Left forelimb (tissue), 1 donor: ENCODE results near the gene NEUROG2.
"Not testable (repeated sequence)": the region's sequence is repeated elsewhere in the genome, so short reads cannot be mapped to it uniquely, and the experiment has no call there.

ENCODE experiments used
- DNase-seq: peaks from one replicate; pipeline ENCODE4 v3.0.0-alpha.2; 2018; ENCODE audit warnings: low spot score

NEUROG2 gene

DNA sequence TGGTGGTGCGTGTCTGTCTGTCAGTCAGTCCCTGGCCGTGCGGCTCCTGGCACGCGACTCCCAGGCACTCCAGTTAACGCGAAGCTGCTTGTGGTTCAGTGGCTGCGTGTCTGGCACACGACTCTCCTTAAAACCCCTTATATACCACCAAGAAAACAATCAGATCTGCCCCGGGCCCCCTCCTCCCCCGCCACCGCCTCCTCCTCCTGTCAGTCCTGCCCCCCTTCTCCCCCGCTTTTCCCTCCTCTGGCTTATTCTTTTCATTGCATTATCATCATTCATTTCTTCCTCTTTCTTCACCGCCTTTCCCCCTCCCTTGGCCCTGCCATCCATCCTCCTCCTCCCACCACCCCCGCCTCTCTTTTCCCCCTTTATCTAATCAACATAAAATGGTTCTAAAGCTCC, at the start of gene NEUROG2:
NEUROG2 (minus strand) TSS at position 115 of the 405 bp plus-strand sequence. CDS start 705 bp downstream, outside the sequence.
- DNase-seq: no peak

DNA sequence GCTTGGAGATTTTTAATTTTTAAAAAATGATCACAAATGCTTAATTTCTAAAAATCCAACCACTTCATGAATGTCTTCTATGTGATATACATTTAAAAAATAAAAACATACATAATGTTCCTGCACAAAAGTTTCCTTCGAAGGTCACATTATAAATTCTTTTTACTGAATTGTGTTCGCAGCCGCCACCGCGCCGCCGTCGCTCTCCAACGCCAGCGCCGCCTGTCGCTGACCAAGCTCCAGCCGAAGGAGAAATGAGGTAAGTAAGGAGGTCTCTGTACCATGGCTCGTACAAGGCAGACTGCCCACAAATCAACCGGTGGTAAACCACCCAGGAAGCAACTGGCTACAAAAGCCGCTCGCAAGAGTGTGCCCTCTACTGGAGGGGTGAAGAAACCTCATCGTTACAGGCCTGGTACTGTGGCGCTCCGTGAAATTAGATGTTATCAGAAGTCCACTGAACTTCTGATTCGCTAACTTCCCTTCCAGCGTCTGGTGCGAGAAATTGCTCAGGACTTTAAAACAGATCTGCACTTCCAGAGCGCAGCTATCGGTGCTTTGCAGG, 48.8 kb upstream of the NEUROG2 start:
- DNase-seq: no peak

DNA sequence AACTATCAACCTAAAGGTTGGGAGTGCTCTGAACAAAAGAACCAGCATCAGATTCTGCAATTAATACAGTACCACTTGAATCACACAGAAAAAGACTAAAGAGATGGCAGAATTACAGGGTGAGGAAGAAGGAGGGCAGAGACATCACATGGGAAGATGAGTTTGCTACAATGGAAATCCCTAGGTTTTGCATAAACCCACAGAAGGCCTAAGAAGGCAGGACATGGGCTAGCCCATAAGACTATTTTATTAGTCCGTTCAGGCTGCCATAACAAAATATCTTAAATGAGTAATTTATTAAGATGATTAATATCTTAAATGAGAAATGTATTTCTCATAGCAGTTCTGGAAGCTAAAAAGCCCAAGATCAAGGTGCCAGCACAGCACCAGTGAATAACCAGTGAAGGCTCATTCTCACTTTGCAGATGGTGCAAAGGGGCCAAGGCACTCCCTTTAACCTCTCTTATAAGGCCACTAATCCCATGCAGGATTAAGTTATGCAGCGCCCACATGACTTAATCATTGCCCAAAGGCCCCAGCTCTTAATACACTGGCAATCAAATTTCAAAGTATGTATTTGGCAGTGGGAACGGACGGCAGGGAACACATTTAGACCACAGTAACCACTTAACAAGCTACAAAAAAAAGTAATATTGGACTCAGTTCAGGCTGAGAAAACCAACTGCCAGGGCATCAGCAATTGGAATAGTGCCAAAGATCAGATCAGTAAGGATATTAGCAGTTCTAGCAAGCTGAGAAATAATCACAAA, 47.6 kb upstream of the NEUROG2 start:
- no peak for DNase-seq

DNA sequence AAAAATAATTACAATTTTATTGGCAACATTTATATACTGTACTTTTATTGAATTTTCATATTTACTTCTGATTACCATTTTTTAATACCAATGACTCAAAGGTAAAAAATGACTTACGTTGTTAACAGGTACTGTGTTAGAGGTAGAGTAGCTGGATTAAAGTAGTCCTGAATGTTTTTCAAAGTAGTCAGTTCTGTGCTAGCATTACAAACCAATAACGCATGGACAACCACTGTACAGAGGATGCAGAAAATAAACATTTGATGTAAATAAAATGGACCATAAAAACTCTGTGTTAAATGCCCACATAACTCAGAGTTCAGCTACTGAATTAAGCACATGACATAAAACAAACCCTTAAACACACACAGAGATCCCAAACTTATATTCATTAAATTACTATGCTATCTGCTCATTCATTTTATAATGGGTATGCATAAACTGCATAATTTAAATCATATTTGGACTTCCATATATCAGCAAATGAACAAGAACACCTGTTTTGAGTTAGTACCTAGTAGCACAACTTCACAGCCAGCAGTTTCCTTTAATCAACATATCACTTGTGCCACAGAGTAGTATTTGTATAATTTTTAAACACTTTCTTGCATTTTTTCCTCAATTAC, 46.4 kb upstream of the NEUROG2 start:
- no peak for DNase-seq

DNA sequence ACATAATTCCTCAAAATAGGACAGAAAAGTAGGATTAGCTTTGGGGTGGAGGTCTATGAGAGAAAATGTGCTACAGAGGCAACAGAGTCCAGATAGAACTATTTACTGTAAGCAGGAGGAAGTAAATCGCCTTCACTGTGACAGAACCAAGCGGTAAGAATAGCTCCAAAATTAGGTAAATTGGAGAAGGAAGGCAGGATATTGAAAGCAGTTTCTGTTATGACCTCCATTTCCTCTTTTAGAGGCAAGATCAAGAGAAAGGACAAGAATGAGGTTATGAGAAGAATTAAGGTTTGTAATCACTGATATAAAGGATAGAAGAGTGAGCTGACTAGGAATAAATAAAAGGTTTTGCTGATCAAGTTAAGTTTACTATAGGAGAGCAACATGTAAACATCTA, 44.1 kb upstream of the NEUROG2 start:
- DNase-seq: no peak

DNA sequence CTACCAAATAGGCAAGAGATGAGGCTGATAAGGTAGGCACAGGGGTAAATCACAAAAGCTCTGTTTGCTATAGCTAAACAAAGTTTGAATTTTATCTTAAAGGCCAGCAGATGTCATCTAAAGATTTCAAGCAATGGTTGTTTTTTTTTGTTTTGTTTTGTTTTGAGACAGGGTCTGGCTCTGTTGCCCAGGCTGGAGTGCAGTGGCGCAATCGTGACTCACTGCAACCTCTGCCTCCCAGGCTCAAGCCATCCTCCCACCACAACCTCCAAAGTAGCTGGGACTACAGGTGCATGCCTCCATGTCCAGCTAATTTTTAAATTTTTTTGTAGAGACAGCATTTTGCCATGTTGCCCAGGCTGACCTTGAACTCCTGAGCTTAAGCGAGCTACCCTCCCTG, 43.1 kb upstream of the NEUROG2 start:
- DNase-seq: no peak

DNA sequence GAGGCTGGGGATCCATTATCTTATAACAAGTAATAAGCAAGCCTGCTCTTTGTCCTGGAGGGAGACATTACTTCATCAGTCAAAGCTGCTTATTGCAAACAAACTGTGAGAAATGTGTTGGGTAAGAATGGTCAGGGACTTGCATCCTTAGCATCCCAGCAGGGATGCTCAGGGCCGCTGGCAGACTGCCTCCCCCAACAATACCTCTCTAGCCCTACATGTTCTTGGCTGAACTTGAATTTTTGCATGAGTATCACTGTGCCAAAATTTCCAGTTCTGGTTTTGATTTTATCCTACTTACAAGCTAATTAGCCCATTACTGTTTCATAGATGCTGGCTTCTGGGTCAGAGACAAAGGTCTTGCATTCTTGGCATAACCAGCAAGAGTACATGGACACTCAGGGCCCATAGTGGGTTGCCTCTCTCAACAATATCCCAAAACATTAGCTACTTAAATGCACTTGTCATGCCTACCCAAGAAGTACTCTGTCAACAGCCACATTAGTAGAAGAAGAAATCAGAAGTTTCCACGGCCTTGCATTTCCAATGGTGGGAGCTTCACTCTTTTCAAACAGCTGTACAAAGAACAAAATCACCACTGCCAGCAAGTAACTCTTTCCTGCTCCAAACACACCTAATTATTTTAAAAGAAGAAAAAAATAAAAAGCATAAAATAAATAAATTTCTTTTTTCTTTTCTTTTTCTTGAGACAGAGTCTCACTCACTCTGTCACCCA, 41.9 kb upstream of the NEUROG2 start:
- no peak for DNase-seq

DNA sequence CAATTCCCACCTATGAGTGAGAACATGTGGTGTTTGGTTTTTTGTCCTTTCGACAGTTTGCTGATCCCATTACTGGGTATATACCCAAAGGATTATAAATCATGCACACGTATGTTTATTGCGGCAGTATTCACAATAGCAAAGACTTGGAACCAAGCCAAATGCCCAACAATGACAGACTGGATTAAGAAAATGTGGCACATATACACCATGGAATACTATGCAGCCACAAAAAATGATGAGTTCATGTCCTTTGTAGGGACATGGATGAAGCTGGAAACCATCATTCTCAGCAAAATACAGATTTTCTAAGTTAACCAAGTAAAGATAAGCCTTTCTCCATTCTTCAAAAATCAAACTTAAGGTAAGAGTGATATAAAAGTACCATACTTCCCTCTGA, 38.3 kb upstream of the NEUROG2 start:
- not testable (repeated sequence) for DNase-seq

DNA sequence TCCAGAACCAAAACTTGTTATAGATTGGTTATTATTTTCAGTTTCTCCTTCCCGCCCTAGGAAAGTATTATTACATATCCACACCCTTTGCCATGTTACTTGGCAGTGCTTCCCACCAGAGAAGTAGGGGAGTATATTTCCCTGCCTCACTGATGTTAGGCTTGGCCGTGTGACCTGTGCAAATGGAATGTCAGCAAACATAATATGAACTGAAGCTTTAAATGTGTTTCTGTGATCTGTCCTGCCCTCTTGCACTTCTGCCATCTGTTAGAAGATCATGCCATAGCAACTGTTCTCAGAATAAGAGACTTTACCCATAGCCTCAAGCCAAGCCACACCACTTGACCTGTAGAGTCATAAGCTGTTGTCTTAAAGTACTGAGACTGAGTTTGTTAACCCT, 36.7 kb upstream of the NEUROG2 start:
- DNase-seq: no peak

DNA sequence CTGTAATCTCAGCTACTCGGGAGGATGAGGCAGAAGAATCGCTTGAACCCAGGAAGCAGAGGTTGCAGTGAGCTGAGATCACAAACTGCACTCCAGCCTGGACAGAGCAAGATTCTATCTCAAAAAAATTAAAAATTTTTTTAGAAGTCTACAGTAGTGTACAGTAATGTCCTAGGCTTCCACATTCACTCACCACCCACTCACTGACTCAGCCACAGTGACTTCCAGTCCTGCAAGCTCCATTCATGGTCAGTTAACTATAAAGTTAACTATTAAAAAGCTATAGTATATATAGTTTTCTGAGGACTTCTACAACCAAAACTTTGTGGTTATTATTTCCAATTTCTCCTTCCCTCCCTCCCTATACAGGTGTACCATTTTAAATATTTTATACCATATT, 34.7 kb upstream of the NEUROG2 start:
- no peak for DNase-seq

DNA sequence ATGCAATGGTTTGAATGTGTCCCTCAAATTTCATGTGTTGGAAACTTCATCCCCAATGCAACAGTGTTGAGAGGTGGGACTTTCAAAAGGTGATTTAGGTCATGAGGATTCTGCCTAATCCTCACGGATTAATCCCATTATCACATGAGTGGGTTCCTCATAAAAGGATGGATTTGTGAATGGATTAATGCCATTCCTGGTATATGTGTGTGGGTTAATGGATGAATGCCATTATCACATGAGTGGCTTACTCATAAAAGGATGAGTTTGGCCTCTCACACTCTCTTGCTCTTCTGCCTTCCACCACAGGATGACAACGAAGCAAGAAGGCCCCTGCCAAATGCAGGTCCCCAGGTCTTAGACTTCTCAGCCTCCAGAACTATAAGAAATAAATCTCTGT, 30.5 kb upstream of the NEUROG2 start:
- no peak for DNase-seq

DNA sequence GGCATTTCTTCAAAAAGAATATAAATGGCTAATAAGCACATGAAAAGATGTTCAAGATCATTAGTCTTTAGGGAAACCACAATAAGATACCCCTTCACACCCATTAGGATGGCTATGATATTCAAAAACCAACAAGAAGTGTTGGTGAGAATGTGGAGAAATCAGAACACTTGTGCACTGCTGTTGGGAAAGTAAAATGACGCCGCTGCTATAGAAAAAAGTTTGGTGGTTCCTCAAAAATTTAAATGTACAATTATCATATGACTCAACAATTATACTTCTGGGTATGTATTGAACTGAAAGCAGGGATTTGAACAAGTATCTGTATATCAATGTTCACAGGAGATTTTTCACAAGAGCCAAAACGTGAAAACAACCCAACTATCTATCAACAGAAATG, 29.4 kb upstream of the NEUROG2 start:
- DNase-seq: no peak

DNA sequence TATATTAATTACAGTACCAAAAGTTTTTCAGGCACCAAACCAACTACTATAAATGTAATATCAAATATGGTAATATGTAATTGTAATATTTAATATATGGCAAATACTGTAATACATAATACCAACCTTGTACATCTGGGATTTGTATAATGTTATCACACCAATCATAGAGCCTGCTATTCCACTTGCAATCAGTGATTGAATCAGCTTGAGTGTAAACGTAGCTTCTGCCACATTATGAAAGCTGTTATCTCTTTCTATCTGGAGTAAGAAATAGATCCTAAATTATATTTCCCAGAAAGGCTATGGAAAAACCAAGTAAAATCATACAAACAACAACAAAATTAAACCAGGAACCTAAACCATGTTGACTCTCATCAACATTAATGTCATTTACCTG, 24.7 kb upstream of the NEUROG2 start:
- no peak for DNase-seq

DNA sequence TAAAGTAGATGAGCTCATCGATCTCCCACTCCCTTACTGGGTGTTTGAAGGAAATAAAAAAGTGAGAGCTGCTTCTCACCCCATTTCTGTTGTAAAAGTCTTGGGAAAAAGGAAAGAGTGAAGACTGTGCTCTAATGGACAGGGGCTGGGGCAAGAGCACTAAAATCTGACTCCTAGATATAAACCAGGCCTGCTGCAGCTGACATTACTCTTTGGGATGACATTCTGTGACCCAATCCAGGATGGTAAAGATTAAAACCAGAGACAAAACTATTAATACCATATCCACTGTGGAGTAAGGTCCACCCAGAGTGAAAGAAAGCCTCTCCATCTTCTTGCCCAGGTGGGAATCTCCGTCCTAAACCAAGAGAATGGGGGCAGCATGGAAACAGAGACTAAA, 20.1 kb upstream of the NEUROG2 start:
- no peak for DNase-seq

DNA sequence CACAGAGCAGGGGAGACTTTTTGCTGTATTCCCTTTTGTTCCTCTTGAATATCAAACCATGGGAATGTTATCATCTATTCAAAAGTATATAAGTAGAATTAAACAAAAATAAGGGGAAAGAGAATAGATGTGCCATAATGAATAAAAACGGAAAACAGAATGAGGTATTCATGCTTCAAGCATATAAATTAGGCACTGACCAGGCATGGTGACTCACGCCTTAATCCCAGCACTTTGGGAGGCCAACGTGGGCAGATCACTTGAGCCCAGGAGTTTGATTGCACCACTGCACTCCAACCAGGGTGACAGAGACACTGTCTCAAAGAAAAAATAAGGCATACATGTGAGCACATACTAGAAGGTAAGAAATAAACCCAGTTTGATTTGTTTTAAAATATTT, 16.3 kb upstream of the NEUROG2 start:
- no peak for DNase-seq

DNA sequence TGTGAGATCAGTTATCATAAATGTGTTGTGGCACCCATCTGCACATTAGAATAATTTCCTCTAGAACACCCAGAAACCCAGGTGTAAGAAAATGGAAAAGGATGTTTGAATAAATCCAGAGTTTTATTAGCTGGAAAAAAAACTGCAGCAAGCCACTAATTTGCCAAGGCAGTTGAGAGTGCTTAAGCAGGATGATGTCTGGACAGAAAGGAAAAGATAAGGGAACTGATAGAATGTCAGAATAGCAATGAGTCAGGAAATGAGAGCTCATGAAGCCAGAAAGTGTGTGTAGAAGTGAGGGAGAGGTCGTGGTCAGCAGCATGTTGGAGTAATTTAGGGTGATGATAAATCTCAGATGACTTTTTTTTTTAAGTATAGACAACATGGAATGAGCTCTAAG, 15.2 kb upstream of the NEUROG2 start:
- DNase-seq: no peak

DNA sequence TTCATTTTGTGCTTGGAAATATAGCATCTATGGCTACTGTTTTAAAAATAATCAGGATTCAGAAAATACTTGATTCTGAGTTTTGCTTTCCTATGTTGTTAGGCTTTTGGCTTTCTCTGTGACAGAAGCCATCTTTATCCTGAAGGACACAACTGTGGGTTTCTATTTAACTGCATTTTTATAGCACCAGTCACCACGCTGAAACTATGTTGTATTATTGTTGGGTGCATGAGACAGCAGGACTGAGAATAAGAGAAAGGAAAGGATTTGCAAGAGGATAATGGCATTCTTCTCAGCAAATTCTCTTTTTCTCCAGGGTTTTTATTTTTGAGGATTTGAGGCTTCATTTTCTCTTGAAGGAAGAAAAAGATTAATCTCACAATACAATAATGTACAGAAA, 10.1 kb upstream of the NEUROG2 start:
- no peak for DNase-seq

DNA sequence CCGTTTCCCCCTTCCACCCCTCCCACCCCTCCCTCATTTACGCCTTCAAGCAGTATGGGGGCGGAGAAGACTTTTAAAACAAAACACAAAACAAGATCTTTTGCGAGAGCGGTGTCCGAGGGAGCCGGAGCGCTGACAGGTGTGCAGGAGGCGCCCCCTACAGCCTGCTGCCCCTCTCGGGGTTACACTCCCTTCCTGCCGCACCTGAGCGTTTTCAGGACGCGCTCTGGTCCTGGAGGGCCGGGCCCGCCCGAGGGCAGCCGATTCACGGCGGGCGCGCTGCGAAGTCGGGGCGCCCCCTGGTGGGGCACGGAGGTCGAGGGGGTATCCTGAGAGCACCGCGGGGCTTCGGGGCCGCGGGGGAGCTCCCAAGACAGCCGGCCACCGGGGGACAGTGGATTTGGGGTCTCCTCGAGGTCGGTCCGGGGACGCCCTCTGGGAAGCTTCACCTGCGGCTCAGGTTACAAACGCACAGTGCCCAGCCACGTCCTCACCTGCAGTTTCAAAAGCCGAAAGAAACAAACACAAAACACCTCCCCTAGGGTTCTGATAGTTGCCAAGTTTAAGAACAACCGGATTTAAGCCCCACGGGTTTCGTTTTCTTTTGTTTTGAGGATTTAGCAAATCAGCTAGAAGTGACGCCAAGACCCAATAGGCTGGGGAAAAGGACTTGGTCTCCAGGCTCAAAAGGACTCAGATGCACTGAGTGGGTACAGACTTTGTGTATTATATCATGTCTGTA, 8.0 kb upstream of the NEUROG2 start:
- peak; percentile 75 for DNase-seq

DNA sequence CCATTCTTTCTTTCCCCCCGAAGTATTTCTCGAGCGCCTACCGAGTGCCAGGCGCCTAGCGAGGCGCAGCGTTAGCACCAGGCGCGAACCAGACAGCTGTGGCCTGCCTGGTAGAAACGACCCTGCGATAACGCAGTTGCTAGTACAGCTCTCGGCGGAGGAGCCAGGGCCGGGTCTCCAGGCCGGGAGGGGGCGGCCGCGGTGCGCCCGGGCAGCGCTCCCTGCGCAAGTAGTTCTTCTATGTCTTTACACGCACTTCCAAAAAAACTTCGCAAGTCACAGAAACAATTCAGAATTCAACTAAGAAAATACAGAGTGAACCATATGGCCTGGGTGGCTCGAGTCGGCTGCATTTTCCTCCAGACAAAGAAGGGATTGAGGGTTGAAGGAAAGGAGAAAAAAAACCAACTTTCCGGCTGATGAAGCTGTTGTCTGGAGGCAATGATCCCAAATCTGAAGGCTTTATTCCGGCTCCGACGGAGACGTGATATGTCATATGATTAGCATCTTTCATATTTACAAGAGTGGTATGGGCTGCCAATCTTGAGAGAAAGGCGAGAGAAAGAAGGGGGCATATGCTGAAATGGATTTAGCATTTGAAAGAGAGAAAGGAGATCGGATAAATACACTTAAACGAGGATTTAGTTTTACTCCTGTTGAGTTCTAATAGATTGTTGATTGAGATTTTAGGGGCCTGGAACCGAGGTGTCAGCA, 7.2 kb upstream of the NEUROG2 start:
- peak; percentile 75 for DNase-seq

DNA sequence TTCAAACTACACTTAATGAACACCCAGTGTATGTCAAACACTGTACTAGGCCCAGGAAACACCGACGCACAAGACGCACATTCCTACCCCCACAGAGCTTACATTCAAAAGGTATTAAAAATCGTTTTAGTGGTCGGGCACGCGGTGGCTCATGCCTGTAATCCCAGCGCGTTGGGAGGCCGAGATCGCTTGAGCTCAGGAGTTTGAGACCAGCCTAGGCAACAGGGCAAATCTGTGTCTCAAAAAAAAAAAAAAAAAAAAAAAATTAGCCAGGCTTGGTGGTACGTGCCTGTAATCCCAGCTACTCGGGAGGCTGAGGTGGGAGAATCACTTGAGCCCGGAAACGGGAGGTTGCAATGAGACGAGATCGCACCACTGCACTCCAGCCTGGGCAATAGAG, 6.5 kb upstream of the NEUROG2 start:
- DNase-seq: not testable (repeated sequence)
